GM12891 (cell line): Measurements from ENCODE around the gene ACP7.

Source experiments
- PAX5 ChIP-seq: IDR thresholded peaks from 2 replicates; pipeline ENCODE4 v1.6.1; 2011; ENCODE audit warnings: low read length, moderate library complexity, mild to moderate bottlenecking; ENCODE audit not compliant: insufficient read depth, severe bottlenecking
- POLR2A ChIP-seq: IDR thresholded peaks from 2 replicates; pipeline ENCODE4 v1.6.1; 2011; ENCODE audit warnings: low read depth, low read length, control low read depth
- POLR2AphosphoS5 ChIP-seq: IDR thresholded peaks from 2 replicates; pipeline ENCODE4 v1.6.1; 2011; ENCODE audit warnings: low read depth, low read length, control low read depth
- POU2F2 ChIP-seq: IDR thresholded peaks from 2 replicates; pipeline ENCODE4 v1.6.1; 2011; ENCODE audit warnings: low read depth, mild to moderate bottlenecking, control low read depth, low read length, moderate library complexity
- SPI1 ChIP-seq: IDR thresholded peaks from 2 replicates; pipeline ENCODE4 v1.6.1; 2011; ENCODE audit warnings: low read depth, low read length, control low read depth

DNA sequence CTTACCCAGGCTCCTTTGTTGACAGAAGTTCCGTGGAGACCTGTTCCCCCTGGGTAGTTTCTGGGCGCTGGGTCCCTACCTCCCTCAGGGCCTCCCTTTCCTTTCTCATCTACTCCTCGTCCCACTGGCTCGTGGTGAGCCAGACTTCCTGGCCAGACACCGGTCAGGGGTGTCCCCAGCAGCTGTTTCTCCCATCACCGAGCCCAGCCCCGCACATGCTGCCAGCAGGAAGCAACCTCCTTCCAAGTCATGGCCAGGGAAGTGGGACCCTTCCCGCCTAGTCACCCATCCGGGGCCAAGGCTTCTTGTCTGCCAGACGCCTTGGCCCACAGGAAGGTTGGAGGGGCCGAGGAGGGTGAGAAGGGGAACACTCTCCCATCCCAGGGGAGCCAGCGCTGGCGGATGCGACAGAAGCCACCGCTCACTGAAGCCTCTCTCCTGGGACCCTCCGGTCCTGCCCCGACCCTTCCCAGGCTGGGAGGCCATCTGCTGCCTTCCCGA lies 47.1 kb downstream of the ACP7 start:
- no peak for TF ChIP-seq POLR2AphosphoS5
- TF ChIP-seq POLR2A: no peak
- no peak for TF ChIP-seq SPI1
- TF ChIP-seq PAX5: no peak
- no peak for TF ChIP-seq POU2F2
